SJSA1 (cell line): ENCODE measurements around the gene TMSB4Y. TPM values are rescaled to one million over a fixed set of nuclear protein-coding genes. Genes with fewer than 3 reads are reported as not detected.
A peak's percentile ranks its signal among the peaks of the same experiment; 100 is the strongest.

Source experiments
- DNase-seq, 2 experiments: peaks; one replicate each; pipeline ENCODE4 v3.0.0-alpha.2; 2015 to 2020; ENCODE audit warnings: low spot score in 2 of 2, low read depth in 1 of 2
- H3K27ac ChIP-seq: fragments of 250-450 bp; sonication (Bioruptor Pico); 2 replicates; pipeline ENCODE4 v1.5.1; 2020; ENCODE audit warnings: mild to moderate bottlenecking, moderate library complexity
- H3K27me3 ChIP-seq: fragments of 250-450 bp; sonication (Bioruptor Pico); replicated peaks from 2 replicates; pipeline ENCODE4 v1.5.1; 2020; ENCODE audit warnings: mild to moderate bottlenecking, moderate library complexity
- H3K36me3 ChIP-seq: fragments of 250-450 bp; sonication (Bioruptor Pico); 2 replicates; pipeline ENCODE4 v1.5.1; 2020; ENCODE audit warnings: mild to moderate bottlenecking
- H3K4me1 ChIP-seq: fragments of 250-450 bp; sonication (Bioruptor Pico); replicated peaks from 2 replicates; pipeline ENCODE4 v1.6.1; 2021; ENCODE audit warnings: mild to moderate bottlenecking
- H3K4me3 ChIP-seq: fragments of 250-450 bp; sonication (Bioruptor Pico); 2 replicates; pipeline ENCODE4 v1.5.1; 2020; ENCODE audit warnings: mild to moderate bottlenecking
- H3K9me3 ChIP-seq: fragments of 250-450 bp; sonication (Bioruptor Pico); replicated peaks from 2 replicates; pipeline ENCODE4 v1.5.1; 2020; ENCODE audit warnings: mild to moderate bottlenecking
- total RNA-seq: library from RNA; depleted of rRNA; stranded (reverse); fragments of >200 nt; shearing (Covaris generic); gene quantifications from 2 replicates; pipeline ENCODE4 v1.2.3, GENCODE V29; 2014; rRNA removed

The TMSB4Y gene
- total RNA-seq: 0.08 TPM in 1 of 2 replicates, not detected in the other

DNA sequence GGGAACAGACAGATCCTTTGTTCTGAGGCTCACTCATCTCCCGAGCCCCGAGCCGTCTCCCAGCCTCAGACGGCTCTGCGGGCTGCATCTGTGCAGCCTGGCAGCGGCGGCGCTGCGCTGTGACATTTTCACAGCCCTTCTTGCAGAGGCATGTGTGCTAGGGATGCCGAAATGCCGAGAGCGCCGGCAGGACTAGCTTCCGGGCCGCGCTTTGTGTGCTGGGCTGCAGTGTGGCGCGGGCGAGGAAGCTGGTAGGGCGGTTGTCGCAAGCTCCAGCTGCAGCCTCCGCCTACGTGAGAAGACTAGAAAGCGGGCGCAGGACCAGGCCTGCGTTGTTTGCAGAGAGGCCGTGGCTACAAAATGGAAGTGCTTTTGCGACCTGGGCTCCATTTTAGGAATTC, at the start of gene TMSB4Y:
TSS of gene TMSB4Y (plus strand) at position 332 of the 401 bp plus-strand sequence.
- peak in 1 of 2 experiments; percentile 4 for DNase-seq
- Histone ChIP-seq H3K4me3 (peak within 1 kb of the TSS; percentile 12; the same call in 1 of the 2 replicates), H3K36me3 (no peaks in the 10 kb centered on the region), H3K27ac (no peak within 1 kb of the TSS), H3K27me3 (no peaks in the 10 kb centered on the region), H3K9me3 (no peaks in the 10 kb centered on the region), H3K4me1 (no peaks in the 10 kb centered on the region)

- Histone ChIP-seq H3K4me1 (no peaks in the 10 kb centered on the region), H3K36me3 (no peaks in the 10 kb centered on the region), H3K27me3 (no peaks in the 10 kb centered on the region), H3K4me3 (no peak overlapping the region), H3K27ac (no peak overlapping the region), H3K9me3 (no peaks in the 10 kb centered on the region)
- DNase-seq: no peak
Observed at GRCh38 chrY:13664162-13664561, 39.5 kb upstream of the TMSB4Y start.

- H3K27ac ChIP-seq: no peak overlapping the region
- H3K4me3 ChIP-seq: no peak overlapping the region
- no peaks in the 10 kb centered on the region for H3K27me3 ChIP-seq
- DNase-seq: no peak
- no peaks in the 10 kb centered on the region for H3K9me3 ChIP-seq
- no peaks in the 10 kb centered on the region for H3K36me3 ChIP-seq
- H3K4me1 ChIP-seq: no peaks in the 10 kb centered on the region
Observed at GRCh38 chrY:13671122-13671521, 32.6 kb upstream of the TMSB4Y start.

- Histone ChIP-seq H3K9me3 (no peaks in the 10 kb centered on the region), H3K36me3 (no peaks in the 10 kb centered on the region), H3K27ac (no peak overlapping the region), H3K4me1 (no peaks in the 10 kb centered on the region), H3K27me3 (no peaks in the 10 kb centered on the region), H3K4me3 (no peak overlapping the region)
- no peak for DNase-seq
Observed at GRCh38 chrY:13702276-13702675, 1.4 kb upstream of the TMSB4Y start.

DNA sequence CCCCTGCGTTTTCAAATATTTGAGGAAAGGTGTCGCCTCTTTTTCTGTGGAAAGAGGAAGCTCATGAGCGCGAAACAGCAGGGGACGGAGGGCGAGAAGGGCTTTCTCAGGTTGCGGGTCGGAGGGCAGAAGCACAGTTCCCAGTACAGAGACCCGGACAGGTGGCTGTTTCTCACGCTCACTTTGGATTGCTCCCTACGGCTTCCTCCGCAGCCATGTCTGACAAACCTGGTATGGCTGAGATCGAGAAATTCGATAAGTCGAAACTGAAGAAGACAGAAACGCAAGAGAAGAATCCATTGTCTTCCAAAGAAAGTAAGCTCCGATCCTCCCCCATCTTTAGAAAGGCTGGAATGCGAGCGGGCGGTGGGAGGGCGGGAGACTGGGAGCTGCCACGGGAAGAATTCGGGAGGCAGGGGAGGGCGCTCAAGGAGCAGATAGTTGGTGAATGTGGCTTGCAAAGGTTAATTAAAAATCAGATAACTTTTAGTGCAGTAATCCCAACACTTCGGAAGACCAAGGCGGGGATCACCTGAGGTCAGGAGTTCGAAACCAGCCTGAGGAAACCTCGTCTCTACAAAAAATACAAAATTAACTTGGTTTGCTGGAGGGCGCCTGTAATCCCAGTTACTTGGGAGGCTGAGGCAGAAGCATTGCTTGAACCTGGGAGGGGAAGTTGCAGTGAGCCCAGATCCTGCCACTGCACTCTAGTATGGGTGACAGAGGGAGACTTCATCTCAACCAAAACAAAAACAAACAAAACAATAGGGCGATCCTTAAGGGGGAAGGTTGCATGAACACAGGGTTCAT, 627 bp downstream of the TMSB4Y start:
- peak overlapping the region; percentile 12; the same call in 1 of the 2 replicates for H3K4me3 ChIP-seq
- no peaks in the 10 kb centered on the region for H3K27me3 ChIP-seq
- no peak overlapping the region for H3K27ac ChIP-seq
- H3K36me3 ChIP-seq: no peaks in the 10 kb centered on the region
- no peaks in the 10 kb centered on the region for H3K9me3 ChIP-seq
- DNase-seq: peak in 1 of 2 experiments; percentile 0
- H3K4me1 ChIP-seq: no peaks in the 10 kb centered on the region

DNA sequence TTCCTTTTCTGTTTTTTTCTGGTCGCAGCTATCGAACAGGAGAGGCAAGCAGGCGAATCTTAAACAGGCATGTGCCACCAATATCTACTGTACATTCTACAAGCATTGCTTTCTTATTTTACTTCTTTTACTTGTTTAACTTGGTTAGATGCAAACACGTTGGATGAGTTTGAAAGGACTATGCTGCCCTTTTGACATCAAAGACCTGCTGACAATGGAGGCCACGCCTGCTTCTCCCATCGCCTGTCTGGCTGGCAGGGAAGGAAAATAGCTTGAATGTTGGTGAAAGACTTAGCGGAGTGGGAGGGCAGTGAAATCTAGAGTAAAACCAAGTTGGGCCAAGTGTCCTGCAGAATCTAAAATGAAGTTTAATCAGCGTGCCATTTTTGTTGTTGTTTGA, 1.5 kb downstream of the TMSB4Y start:
- H3K27me3 ChIP-seq: no peaks in the 10 kb centered on the region
- H3K36me3 ChIP-seq: no peaks in the 10 kb centered on the region
- H3K4me1 ChIP-seq: no peaks in the 10 kb centered on the region
- no peak overlapping the region for H3K4me3 ChIP-seq
- H3K27ac ChIP-seq: no peak overlapping the region
- DNase-seq: no peak
- no peaks in the 10 kb centered on the region for H3K9me3 ChIP-seq

DNA sequence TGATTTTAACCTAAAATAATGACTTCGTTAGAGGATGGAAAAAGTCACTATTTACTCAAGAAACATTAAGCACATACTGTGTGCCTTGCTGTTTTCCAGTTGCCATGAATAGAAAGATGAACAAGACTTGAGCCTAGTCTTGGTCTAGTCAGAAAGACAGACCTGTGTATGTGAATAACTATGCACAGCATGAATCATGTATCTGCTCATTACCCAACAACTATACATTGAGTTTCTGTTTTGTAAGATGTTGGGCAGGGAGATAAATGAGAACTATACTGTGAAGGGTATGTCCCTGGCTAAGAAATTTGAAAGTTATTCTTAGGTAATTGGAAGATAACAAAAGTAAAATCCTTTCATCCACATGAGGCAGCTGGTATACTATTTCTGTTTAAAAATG, 4.3 kb downstream of the TMSB4Y start:
- H3K9me3 ChIP-seq: no peaks in the 10 kb centered on the region
- H3K4me3 ChIP-seq: no peak overlapping the region
- H3K36me3 ChIP-seq: no peaks in the 10 kb centered on the region
- no peak overlapping the region for H3K27ac ChIP-seq
- no peak for DNase-seq
- no peaks in the 10 kb centered on the region for H3K4me1 ChIP-seq
- no peaks in the 10 kb centered on the region for H3K27me3 ChIP-seq

- no peak for DNase-seq
- H3K4me3 ChIP-seq: no peak overlapping the region
- H3K27me3 ChIP-seq: no peaks in the 10 kb centered on the region
- no peaks in the 10 kb centered on the region for H3K9me3 ChIP-seq
- no peaks in the 10 kb centered on the region for H3K4me1 ChIP-seq
- H3K36me3 ChIP-seq: no peaks in the 10 kb centered on the region
- no peak overlapping the region for H3K27ac ChIP-seq
Observed at GRCh38 chrY:13718996-13719395, 15.3 kb downstream of the TMSB4Y start.

- no peaks in the 10 kb centered on the region for H3K9me3 ChIP-seq
- H3K27me3 ChIP-seq: no peaks in the 10 kb centered on the region
- no peak for DNase-seq
- H3K27ac ChIP-seq: no peak overlapping the region
- H3K36me3 ChIP-seq: no peaks in the 10 kb centered on the region
- no peaks in the 10 kb centered on the region for H3K4me1 ChIP-seq
- H3K4me3 ChIP-seq: no peak overlapping the region
Observed at GRCh38 chrY:13729517-13729916, 25.8 kb downstream of the TMSB4Y start.

GRCh38 chrY:13738618-13739017, 34.9 kb downstream of the TMSB4Y start:
- H3K4me1 ChIP-seq: no peaks in the 10 kb centered on the region
- no peaks in the 10 kb centered on the region for H3K36me3 ChIP-seq
- H3K9me3 ChIP-seq: no peaks in the 10 kb centered on the region
- no peak overlapping the region for H3K4me3 ChIP-seq
- no peak overlapping the region for H3K27ac ChIP-seq
- no peak for DNase-seq
- no peaks in the 10 kb centered on the region for H3K27me3 ChIP-seq

- no peaks in the 10 kb centered on the region for H3K9me3 ChIP-seq
- no peaks in the 10 kb centered on the region for H3K36me3 ChIP-seq
- no peak overlapping the region for H3K27ac ChIP-seq
- H3K4me1 ChIP-seq: no peaks in the 10 kb centered on the region
- DNase-seq: no peak
- H3K4me3 ChIP-seq: no peak overlapping the region
- H3K27me3 ChIP-seq: no peaks in the 10 kb centered on the region
Observed at GRCh38 chrY:13751289-13752071, 47.8 kb downstream of the TMSB4Y start.

- no peak overlapping the region for H3K27ac ChIP-seq
- no peaks in the 10 kb centered on the region for H3K9me3 ChIP-seq
- no peaks in the 10 kb centered on the region for H3K4me1 ChIP-seq
- no peaks in the 10 kb centered on the region for H3K36me3 ChIP-seq
- H3K4me3 ChIP-seq: no peak overlapping the region
- no peaks in the 10 kb centered on the region for H3K27me3 ChIP-seq
- DNase-seq: no peak
Observed at GRCh38 chrY:13754661-13755060, 51.0 kb downstream of the TMSB4Y start.
